ENCODE measurements around the gene PARP16.

The PARP16 gene

DNA sequence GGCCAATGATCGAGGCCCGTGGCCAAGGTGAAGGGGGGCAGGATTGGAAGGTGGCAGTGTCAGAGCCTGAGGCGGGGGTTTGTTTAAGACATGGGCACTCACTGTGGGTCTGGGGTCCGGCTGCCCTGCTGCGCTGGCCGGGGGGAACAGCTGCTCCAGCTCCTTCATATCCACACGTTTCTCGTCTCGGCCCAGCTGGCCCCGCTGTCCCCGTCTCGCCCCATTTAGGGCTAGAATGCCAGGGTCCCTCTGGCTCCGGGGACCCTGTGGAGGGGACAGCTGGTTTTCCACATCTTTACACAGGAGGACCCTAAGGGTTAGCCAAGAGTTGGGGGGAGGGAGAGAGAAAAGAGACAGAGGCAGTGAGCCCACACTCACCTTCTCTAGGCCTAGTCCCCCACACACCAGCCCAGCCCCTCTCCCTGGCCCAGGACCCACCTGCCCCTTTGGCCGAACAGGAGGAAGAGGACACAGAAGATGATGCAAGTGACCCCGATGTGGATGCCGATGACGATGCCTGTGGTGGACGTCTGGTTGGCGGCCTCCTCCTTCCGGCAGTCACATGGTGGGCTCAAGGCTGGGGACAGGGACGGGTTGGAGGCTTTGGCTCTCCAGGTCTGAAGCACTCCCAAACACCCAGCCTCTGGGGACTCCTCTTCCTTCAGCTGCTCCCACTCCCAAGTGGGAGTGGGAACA is 42.8 kb upstream of the PARP16 start:
- peaks cover 28% of the 10 kb centered on the region for H3K36me3 ChIP-seq (ENCODE audit: control insufficient read depth, low read depth, low read length)
- H3K4me3 ChIP-seq (ENCODE audit: low read length) = no peak overlapping the region
- H3K9me3 ChIP-seq (ENCODE audit: control insufficient read depth, low read depth, low read length) = no peaks in the 10 kb centered on the region
- H3K4me1 ChIP-seq (ENCODE audit: control insufficient read depth, low read depth, low read length) = peaks cover 10% of the 10 kb centered on the region
- no peak overlapping the region for H3K27ac ChIP-seq (ENCODE audit: low read length)
- H3K9ac ChIP-seq (ENCODE audit: low read length) = no peak overlapping the region
- no peaks in the 10 kb centered on the region for H3K27me3 ChIP-seq (ENCODE audit: control insufficient read depth, insufficient read depth, low read length)

DNA sequence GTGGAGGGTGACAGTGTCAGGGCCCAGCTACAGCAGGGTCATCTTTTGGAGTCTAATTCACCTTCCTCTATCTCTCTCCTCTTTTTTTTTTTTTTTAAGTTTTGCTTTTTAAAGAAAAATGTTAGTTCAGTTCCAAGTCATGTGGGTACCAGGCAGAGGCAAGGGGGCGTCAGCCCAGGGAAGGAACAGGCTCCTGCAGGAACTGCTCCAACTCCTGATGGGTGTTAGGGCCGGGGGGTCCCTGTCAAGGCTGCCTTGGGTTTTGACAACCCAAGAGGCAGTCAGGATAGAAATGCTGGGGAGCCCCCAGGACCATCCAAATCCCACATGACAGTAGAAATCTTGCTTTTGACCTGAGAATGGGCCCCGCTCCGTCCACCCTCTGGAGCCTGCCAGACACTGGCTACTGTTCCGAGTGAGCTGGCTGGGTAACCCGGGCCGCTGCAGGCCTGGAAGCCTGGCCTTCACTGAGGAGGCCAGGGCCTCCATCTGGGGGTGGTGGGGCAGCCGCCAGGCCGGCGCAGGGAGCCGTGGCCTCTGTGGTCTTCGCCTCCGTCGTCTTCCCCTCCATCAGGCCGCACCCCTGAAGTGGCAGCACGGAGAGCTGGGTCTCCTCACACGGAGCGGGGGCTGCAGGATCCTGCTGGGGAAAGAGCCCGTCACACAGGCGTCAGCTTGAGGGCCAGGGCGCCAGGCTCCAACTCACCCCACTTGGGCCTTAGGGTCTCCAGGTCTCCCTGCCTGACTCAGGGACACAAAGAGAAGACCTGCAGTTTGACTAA is 42.0 kb upstream of the PARP16 start:
- H3K27ac ChIP-seq (ENCODE audit: low read length) = no peak overlapping the region
- peaks cover 28% of the 10 kb centered on the region for H3K36me3 ChIP-seq (ENCODE audit: control insufficient read depth, low read depth, low read length)
- H3K4me1 ChIP-seq (ENCODE audit: control insufficient read depth, low read depth, low read length) = peaks cover 2% of the 10 kb centered on the region
- no peaks in the 10 kb centered on the region for H3K27me3 ChIP-seq (ENCODE audit: control insufficient read depth, insufficient read depth, low read length)
- H3K4me3 ChIP-seq (ENCODE audit: low read length) = no peak overlapping the region
- H3K9me3 ChIP-seq (ENCODE audit: control insufficient read depth, low read depth, low read length) = no peaks in the 10 kb centered on the region
- H3K9ac ChIP-seq (ENCODE audit: low read length) = no peak overlapping the region

GRCh38 chr15:65327651-65328393 is 41.1 kb upstream of the PARP16 start:
- H3K4me3 ChIP-seq (ENCODE audit: low read length) = no peak overlapping the region
- peaks cover 28% of the 10 kb centered on the region for H3K36me3 ChIP-seq (ENCODE audit: control insufficient read depth, low read depth, low read length)
- no peak overlapping the region for H3K9ac ChIP-seq (ENCODE audit: low read length)
- no peaks in the 10 kb centered on the region for H3K9me3 ChIP-seq (ENCODE audit: control insufficient read depth, low read depth, low read length)
- no peaks in the 10 kb centered on the region for H3K4me1 ChIP-seq (ENCODE audit: control insufficient read depth, low read depth, low read length)
- no peaks in the 10 kb centered on the region for H3K27me3 ChIP-seq (ENCODE audit: control insufficient read depth, insufficient read depth, low read length)
- H3K27ac ChIP-seq (ENCODE audit: low read length) = no peak overlapping the region

DNA sequence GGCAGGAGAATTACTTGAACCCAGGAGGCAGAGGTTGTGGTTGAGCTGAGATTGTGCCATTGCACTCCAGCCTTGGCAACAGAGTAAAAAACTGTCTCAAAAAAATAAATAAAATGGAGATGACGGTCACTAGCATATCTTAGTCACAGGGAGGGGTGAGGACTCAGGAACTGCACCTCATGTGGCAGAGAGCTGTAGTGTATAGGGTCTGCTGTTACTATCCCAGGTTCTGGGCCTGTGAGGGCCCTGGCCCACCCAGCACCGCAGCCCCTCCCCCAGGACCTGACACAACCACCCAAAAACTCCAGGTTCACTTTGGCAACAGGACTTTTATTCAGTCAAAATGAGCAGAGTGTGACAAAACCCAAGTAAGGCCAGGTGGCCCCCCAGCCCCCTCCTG is 40.1 kb upstream of the PARP16 start:
- H3K36me3 ChIP-seq (ENCODE audit: control insufficient read depth, low read depth, low read length) = peaks cover 28% of the 10 kb centered on the region
- no peaks in the 10 kb centered on the region for H3K27me3 ChIP-seq (ENCODE audit: control insufficient read depth, insufficient read depth, low read length)
- no peak overlapping the region for H3K27ac ChIP-seq (ENCODE audit: low read length)
- no peaks in the 10 kb centered on the region for H3K9me3 ChIP-seq (ENCODE audit: control insufficient read depth, low read depth, low read length)
- no peak overlapping the region for H3K9ac ChIP-seq (ENCODE audit: low read length)
- H3K4me3 ChIP-seq (ENCODE audit: low read length) = no peak overlapping the region
- H3K4me1 ChIP-seq (ENCODE audit: control insufficient read depth, low read depth, low read length) = no peaks in the 10 kb centered on the region

DNA sequence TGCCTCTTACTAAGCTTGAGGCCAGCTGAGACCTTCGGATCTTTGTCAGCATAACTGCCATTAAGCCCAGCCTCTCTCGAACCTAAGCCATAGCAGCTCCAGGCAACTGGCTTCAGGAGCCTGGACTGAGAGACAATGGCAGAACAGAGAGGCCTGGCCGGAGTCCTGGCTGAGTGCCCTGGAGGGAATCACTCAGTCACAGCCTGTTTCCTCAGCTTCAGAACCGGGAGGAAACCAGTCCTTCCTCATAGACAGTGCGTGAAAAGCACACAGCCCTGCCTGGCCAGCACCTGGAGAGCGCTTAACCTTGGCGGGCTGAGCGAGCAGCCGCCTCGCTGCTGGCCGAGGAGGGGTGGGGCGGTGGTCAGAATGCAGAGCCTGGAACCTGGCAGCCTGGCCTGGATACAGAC is 39.4 kb upstream of the PARP16 start:
- H3K9ac ChIP-seq (ENCODE audit: low read length) = no peak overlapping the region
- H3K27me3 ChIP-seq (ENCODE audit: control insufficient read depth, insufficient read depth, low read length) = no peaks in the 10 kb centered on the region
- H3K27ac ChIP-seq (ENCODE audit: low read length) = no peak overlapping the region
- H3K36me3 ChIP-seq (ENCODE audit: control insufficient read depth, low read depth, low read length) = peaks cover 21% of the 10 kb centered on the region
- H3K4me3 ChIP-seq (ENCODE audit: low read length) = no peak overlapping the region
- H3K4me1 ChIP-seq (ENCODE audit: control insufficient read depth, low read depth, low read length) = no peaks in the 10 kb centered on the region
- no peaks in the 10 kb centered on the region for H3K9me3 ChIP-seq (ENCODE audit: control insufficient read depth, low read depth, low read length)

- H3K36me3 ChIP-seq (ENCODE audit: control insufficient read depth, low read depth, low read length) = no peaks in the 10 kb centered on the region
- no peak overlapping the region for H3K9ac ChIP-seq (ENCODE audit: low read length)
- H3K4me1 ChIP-seq (ENCODE audit: control insufficient read depth, low read depth, low read length) = no peaks in the 10 kb centered on the region
- no peaks in the 10 kb centered on the region for H3K9me3 ChIP-seq (ENCODE audit: control insufficient read depth, low read depth, low read length)
- H3K27me3 ChIP-seq (ENCODE audit: control insufficient read depth, insufficient read depth, low read length) = no peaks in the 10 kb centered on the region
- H3K27ac ChIP-seq (ENCODE audit: low read length) = no peak overlapping the region
- no peak overlapping the region for H3K4me3 ChIP-seq (ENCODE audit: low read length)
These were observed 36.4 kb upstream of the PARP16 start for GRCh38 chr15:65323071-65323511.

GRCh38 chr15:65318870-65319356 is 32.2 kb upstream of the PARP16 start:
- H3K9me3 ChIP-seq (ENCODE audit: control insufficient read depth, low read depth, low read length) = no peaks in the 10 kb centered on the region
- H3K4me1 ChIP-seq (ENCODE audit: control insufficient read depth, low read depth, low read length) = no peaks in the 10 kb centered on the region
- H3K27ac ChIP-seq (ENCODE audit: low read length) = no peak overlapping the region
- H3K36me3 ChIP-seq (ENCODE audit: control insufficient read depth, low read depth, low read length) = no peaks in the 10 kb centered on the region
- no peak overlapping the region for H3K4me3 ChIP-seq (ENCODE audit: low read length)
- H3K27me3 ChIP-seq (ENCODE audit: control insufficient read depth, insufficient read depth, low read length) = no peaks in the 10 kb centered on the region
- H3K9ac ChIP-seq (ENCODE audit: low read length) = no peak overlapping the region

DNA sequence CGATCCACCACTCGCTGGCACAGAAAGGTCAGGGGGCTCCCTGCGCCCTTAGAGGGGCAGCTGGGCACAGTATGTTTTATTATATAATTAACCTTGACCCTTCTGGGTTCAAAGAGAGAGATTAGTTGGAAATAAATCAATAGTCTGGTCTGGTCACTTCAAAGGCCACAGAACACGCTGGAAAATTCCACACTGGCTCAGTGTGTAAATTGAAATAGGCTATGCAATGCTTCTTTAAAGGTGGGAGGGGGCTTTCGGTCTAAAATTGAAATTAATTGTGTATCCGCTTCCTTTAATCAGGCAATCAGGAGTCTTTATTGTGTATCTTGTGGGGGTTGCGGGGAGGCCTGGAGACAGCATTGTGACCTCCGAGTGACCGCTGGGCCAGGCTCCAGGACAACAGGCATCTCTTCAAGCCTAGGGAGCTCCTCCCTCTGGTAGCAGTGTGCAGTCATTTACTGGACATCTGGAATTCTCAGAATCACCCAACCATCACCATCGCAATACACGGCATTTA is 25.8 kb upstream of the PARP16 start:
- no peak overlapping the region for H3K27ac ChIP-seq (ENCODE audit: low read length)
- H3K27me3 ChIP-seq (ENCODE audit: control insufficient read depth, insufficient read depth, low read length) = no peaks in the 10 kb centered on the region
- no peak overlapping the region for H3K4me3 ChIP-seq (ENCODE audit: low read length)
- no peak overlapping the region for H3K9ac ChIP-seq (ENCODE audit: low read length)
- no peaks in the 10 kb centered on the region for H3K9me3 ChIP-seq (ENCODE audit: control insufficient read depth, low read depth, low read length)
- H3K36me3 ChIP-seq (ENCODE audit: control insufficient read depth, low read depth, low read length) = no peaks in the 10 kb centered on the region
- no peaks in the 10 kb centered on the region for H3K4me1 ChIP-seq (ENCODE audit: control insufficient read depth, low read depth, low read length)

- Histone ChIP-seq H3K9ac (ENCODE audit: low read length) (no peak overlapping the region), H3K4me3 (ENCODE audit: low read length) (no peak overlapping the region), H3K36me3 (ENCODE audit: control insufficient read depth, low read depth, low read length) (no peaks in the 10 kb centered on the region), H3K27ac (ENCODE audit: low read length) (no peak overlapping the region), H3K27me3 (ENCODE audit: control insufficient read depth, insufficient read depth, low read length) (no peaks in the 10 kb centered on the region), H3K4me1 (ENCODE audit: control insufficient read depth, low read depth, low read length) (no peaks in the 10 kb centered on the region), H3K9me3 (ENCODE audit: control insufficient read depth, low read depth, low read length) (no peaks in the 10 kb centered on the region)
These were observed 25.1 kb upstream of the PARP16 start for GRCh38 chr15:65311760-65312159.

DNA sequence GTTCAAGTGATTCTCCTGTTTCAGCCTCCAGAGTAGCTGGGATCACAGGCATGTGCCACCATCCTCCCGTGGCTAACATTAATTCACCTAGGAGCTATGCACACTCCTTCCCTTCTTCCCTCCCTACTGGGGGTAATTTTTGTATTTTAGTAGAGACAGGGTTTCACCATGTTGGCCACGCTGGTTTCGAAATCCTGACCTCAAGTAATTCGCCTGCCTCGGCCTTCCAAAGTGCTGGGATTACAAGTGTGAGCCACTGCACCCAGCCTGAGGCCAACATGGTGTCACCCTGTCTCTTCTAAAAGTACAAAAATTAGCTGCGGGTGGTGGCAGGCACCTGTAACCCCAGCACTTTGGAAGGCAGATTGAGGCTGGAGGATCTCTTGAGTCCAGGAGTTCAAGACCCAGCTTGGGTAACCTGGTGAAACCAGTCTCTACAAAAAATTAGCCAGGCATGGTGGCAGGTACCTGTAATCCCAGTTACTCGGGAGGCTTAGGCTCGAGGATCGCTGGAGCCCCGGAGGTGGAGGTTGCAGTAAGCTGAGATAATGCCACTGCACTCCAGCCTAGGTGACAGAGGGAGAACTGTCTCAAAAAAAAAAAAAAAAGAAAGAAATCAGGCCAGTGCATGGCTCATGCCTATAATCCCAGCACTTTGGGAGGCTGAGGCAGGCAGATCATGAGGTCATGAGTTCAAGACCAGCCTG is 23.9 kb upstream of the PARP16 start:
- no peaks in the 10 kb centered on the region for H3K36me3 ChIP-seq (ENCODE audit: control insufficient read depth, low read depth, low read length)
- no peaks in the 10 kb centered on the region for H3K4me1 ChIP-seq (ENCODE audit: control insufficient read depth, low read depth, low read length)
- H3K27me3 ChIP-seq (ENCODE audit: control insufficient read depth, insufficient read depth, low read length) = no peaks in the 10 kb centered on the region
- H3K4me3 ChIP-seq (ENCODE audit: low read length) = no peak overlapping the region
- no peak overlapping the region for H3K27ac ChIP-seq (ENCODE audit: low read length)
- no peak overlapping the region for H3K9ac ChIP-seq (ENCODE audit: low read length)
- H3K9me3 ChIP-seq (ENCODE audit: control insufficient read depth, low read depth, low read length) = no peaks in the 10 kb centered on the region

DNA sequence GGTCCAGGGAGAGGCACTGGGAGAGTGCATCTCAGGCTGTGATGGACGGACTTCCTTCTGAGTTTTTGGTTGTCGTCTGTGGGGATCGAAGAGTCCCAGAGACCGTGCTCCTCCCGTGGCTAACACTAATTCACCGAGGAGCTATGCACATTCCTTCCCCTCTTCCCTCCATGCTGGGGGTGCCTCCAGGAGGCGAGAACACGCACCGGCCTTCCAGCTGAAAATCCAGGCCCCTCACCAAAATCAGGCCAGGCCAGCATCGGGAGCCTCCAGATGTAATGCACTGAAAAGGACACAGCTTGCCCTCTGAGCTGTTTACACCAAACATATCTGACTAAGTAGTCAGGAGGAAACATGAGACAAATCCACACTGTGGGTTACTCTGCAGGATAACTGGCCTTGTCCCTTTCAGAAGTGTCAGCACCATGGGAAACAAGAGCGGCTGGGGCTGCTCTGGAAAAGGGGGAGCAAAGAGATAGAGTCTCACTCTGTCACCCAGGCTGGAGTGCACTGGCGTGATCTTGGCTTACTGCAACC is 23.3 kb upstream of the PARP16 start:
- Histone ChIP-seq H3K27ac (ENCODE audit: low read length) (no peak overlapping the region), H3K4me1 (ENCODE audit: control insufficient read depth, low read depth, low read length) (no peaks in the 10 kb centered on the region)

More for the DNA sequence above, 23.3 kb upstream of the PARP16 start:
- no peak overlapping the region for H3K9ac ChIP-seq (ENCODE audit: low read length)
- H3K4me3 ChIP-seq (ENCODE audit: low read length) = no peak overlapping the region
- H3K9me3 ChIP-seq (ENCODE audit: control insufficient read depth, low read depth, low read length) = no peaks in the 10 kb centered on the region
- no peaks in the 10 kb centered on the region for H3K27me3 ChIP-seq (ENCODE audit: control insufficient read depth, insufficient read depth, low read length)
- H3K36me3 ChIP-seq (ENCODE audit: control insufficient read depth, low read depth, low read length) = no peaks in the 10 kb centered on the region

Measured in iPS-18a (cell line).